A673 (cell line): ENCODE measurements around the gene UBE3A. TPM values are rescaled to one million over a fixed set of nuclear protein-coding genes. Genes with fewer than 3 reads are reported as not detected.

Source experiments
- BruUV-seq: library from RNA; stranded (reverse); fragments of 400-500 nt; replicated peaks from 2 replicates; lab custom pipeline; 2021; lab: Mats Ljungman, UMichigan
- CTCF ChIA-PET: fragments of 300-600 bp; sonication (Branson Sonifier 250); formaldehyde crosslinking; loops from one replicate; lab custom pipeline; 2022; ENCODE audit warnings: antibody characterized with exemption; lab: Charles Lee
- POLR2A ChIA-PET: fragments of 300-600 bp; sonication (Branson Sonifier 250); formaldehyde crosslinking; loops from one replicate; lab custom pipeline; 2022; ENCODE audit warnings: antibody characterized with exemption; ENCODE audit not compliant: low non-redundant PET; lab: Charles Lee
- DNase-seq: peaks from one replicate; pipeline ENCODE4 v3.0.0-alpha.2; 2015; ENCODE audit warnings: low spot score
- H3K27ac ChIP-seq: fragments of 200-600 bp; sonication (generic); 2 replicates; pipeline ENCODE4 v1.5.1; 2016; ENCODE audit warnings: mixed run types, low read depth, mild to moderate bottlenecking, mixed read lengths, antibody characterized with exemption, low read length; ENCODE audit not compliant: poor library complexity, severe bottlenecking
- H3K27me3 ChIP-seq: fragments of 200-600 bp; sonication (generic); replicated peaks from 2 replicates; pipeline ENCODE4 v1.6.1; 2017; ENCODE audit warnings: mixed run types, low read depth, mild to moderate bottlenecking, mixed read lengths, antibody characterized with exemption, low read length; ENCODE audit not compliant: insufficient read depth, poor library complexity
- H3K36me3 ChIP-seq: fragments of 200-600 bp; sonication (generic); 2 replicates; pipeline ENCODE4 v1.6.1; 2016; ENCODE audit warnings: mixed run types, mild to moderate bottlenecking, mixed read lengths, antibody characterized with exemption, low read length; ENCODE audit not compliant: insufficient read depth, poor library complexity, severe bottlenecking
- H3K4me1 ChIP-seq: fragments of 200-600 bp; sonication (generic); 2 replicates; pipeline ENCODE4 v1.6.1; 2017; ENCODE audit warnings: mixed run types, mild to moderate bottlenecking, mixed read lengths, antibody characterized with exemption, low read length; ENCODE audit not compliant: insufficient read depth, poor library complexity, severe bottlenecking
- H3K4me3 ChIP-seq: fragments of 200-600 bp; sonication (generic); 2 replicates; pipeline ENCODE4 v1.5.1; 2016; ENCODE audit warnings: low read depth, mixed run types, mild to moderate bottlenecking, mixed read lengths, low read length; ENCODE audit not compliant: poor library complexity, severe bottlenecking
- H3K9me3 ChIP-seq: fragments of 200-600 bp; sonication (generic); 2 replicates; pipeline ENCODE4 v1.6.1; 2016; ENCODE audit warnings: mixed run types, low read depth, mild to moderate bottlenecking, mixed read lengths, antibody characterized with exemption, low read length; ENCODE audit not compliant: poor library complexity, severe bottlenecking
- EZH2 ChIP-seq: fragments of 200-600 bp; sonication (generic); IDR thresholded peaks from 2 replicates; pipeline ENCODE4 v1.6.1; 2017; ENCODE audit warnings: borderline replicate concordance, low read depth, mild to moderate bottlenecking, mixed read lengths, antibody characterized with exemption, low read length; ENCODE audit not compliant: poor library complexity, severe bottlenecking
- intact Hi-C: fragments of 100-400 bp; cut with micrococcal nuclease; formaldehyde crosslinking; loops from one replicate; pipeline ENCODE4 v1.10.0; 2022; ENCODE audit not compliant: unreplicated experiment
- total RNA-seq: library from RNA; stranded (reverse); gene quantifications from 2 replicates; pipeline ENCODE4 v1.2.3, GENCODE V29; 2021
- TF ChIP-seq, protein P1 (sequence below): fragments of 300-800, 200-600 bp; sonication (generic); conservative IDR thresholded peaks from 2 replicates; pipeline ENCODE4 v1.5.1; 2017; ENCODE audit warnings: low read depth, mild to moderate bottlenecking, antibody characterized with exemption, low read length, moderate library complexity, mixed read lengths

The UBE3A gene
- total RNA-seq, 1 experiment from 2014 or later: 104 TPM

DNA sequence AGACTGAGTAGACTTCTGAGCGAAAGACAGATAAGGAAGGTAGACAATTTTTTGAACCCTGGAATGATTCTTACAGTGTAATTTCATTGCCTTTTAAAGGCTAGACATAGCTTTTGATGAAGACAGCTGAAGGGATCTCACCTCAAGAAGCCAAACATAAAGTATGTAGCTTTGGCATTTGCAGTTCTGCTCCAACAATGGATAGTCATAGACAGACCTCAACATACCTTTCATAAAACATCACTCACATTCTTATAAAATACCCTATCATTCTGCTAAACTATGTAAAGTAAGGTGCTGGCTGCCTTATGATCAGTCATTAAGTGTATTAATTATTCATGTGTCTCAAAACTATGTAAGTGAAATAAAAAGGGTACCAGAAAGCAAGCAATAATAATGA, 70.0 kb downstream of the UBE3A start:
- no peak for DNase-seq
- Histone ChIP-seq H3K9me3 (no peaks in the 10 kb centered on the region), H3K27ac (no peak overlapping the region), H3K4me1 (no peaks in the 10 kb centered on the region), H3K4me3 (no peak overlapping the region), H3K36me3 (peaks cover 24% of the 10 kb centered on the region), H3K27me3 (no peaks in the 10 kb centered on the region)
- TF ChIP-seq EZH2: no peak
- TF ChIP-seq, protein P1, sequence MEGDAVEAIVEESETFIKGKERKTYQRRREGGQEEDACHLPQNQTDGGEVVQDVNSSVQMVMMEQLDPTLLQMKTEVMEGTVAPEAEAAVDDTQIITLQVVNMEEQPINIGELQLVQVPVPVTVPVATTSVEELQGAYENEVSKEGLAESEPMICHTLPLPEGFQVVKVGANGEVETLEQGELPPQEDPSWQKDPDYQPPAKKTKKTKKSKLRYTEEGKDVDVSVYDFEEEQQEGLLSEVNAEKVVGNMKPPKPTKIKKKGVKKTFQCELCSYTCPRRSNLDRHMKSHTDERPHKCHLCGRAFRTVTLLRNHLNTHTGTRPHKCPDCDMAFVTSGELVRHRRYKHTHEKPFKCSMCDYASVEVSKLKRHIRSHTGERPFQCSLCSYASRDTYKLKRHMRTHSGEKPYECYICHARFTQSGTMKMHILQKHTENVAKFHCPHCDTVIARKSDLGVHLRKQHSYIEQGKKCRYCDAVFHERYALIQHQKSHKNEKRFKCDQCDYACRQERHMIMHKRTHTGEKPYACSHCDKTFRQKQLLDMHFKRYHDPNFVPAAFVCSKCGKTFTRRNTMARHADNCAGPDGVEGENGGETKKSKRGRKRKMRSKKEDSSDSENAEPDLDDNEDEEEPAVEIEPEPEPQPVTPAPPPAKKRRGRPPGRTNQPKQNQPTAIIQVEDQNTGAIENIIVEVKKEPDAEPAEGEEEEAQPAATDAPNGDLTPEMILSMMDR: no peak
- POLR2A ChIA-PET: no interaction called here
- CTCF ChIA-PET: no interaction called here
- intact Hi-C loops: loop anchor here (5.0 kb wide), 1 partner anchor 37 kb away; no protein-coding TSS in a partner anchor
- no TSS peak for BruUV-seq

- no peak for DNase-seq
- Histone ChIP-seq H3K27me3 (no peaks in the 10 kb centered on the region), H3K36me3 (peaks cover 12% of the 10 kb centered on the region), H3K4me3 (no peak overlapping the region), H3K4me1 (no peaks in the 10 kb centered on the region), H3K27ac (no peak overlapping the region), H3K9me3 (no peaks in the 10 kb centered on the region)
- POLR2A ChIA-PET: no interaction called here
- no peak for TF ChIP-seq EZH2
- intact Hi-C loops: loop anchor here (5.0 kb wide), 1 partner anchor 34 kb away; no protein-coding TSS in a partner anchor
- BruUV-seq: no TSS peak
- CTCF ChIA-PET: no interaction called here
These were observed 72.8 kb downstream of the UBE3A start for GRCh38 chr15:25366058-25366457.

GRCh38 chr15:25362545-25362944, 76.3 kb downstream of the UBE3A start:
- Histone ChIP-seq H3K4me1 (no peaks in the 10 kb centered on the region), H3K9me3 (no peaks in the 10 kb centered on the region), H3K27ac (no peak overlapping the region), H3K36me3 (peaks cover 8% of the 10 kb centered on the region), H3K4me3 (no peak overlapping the region), H3K27me3 (no peaks in the 10 kb centered on the region)
- no TSS peak for BruUV-seq
- POLR2A ChIA-PET: no interaction called here
- TF ChIP-seq, protein P1: no peak
- no peak for TF ChIP-seq EZH2
- intact Hi-C loops: no loop called here
- DNase-seq: no peak
- CTCF ChIA-PET: no interaction called here

DNA sequence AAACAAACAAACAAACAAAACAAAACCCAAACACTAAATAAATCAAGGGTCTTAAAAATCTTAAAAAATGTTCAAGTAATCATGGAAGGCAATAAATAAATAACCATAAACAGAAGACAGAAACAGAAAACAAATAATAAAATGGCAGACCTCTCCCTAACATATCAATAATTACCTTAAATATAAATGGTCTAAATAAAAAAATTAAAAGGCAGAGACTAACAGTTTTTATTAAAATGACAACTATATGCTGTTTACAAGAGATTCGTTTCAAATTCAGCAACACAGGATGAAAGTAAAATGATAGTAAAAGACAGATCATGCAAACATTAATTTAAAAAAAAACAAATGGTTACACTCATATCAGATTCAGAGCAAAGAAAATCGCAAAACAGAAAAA, 91.1 kb downstream of the UBE3A start:
- no peaks in the 10 kb centered on the region for H3K4me1 ChIP-seq
- TF ChIP-seq, protein P1: no peak
- TF ChIP-seq EZH2: no peak
- CTCF ChIA-PET: no interaction called here
- H3K27me3 ChIP-seq: no peaks in the 10 kb centered on the region
- no peak for DNase-seq
- intact Hi-C loops: no loop called here
- H3K36me3 ChIP-seq: peaks cover 18% of the 10 kb centered on the region
- BruUV-seq: no TSS peak
- POLR2A ChIA-PET: no interaction called here
- H3K27ac ChIP-seq: no peak overlapping the region
- H3K9me3 ChIP-seq: peaks cover 10% of the 10 kb centered on the region
- no peak overlapping the region for H3K4me3 ChIP-seq
